IPS-15b (cell line): ENCODE data around the gene COMMD1.
"Not testable (repeated sequence)": the region's sequence is repeated elsewhere in the genome, so short reads cannot be mapped to it uniquely, and the experiment has no call there.

Experiments
- H3K27me3 ChIP-seq: one replicate; pipeline ENCODE4 v1.6.1; 2013; ENCODE audit warnings: low read length; ENCODE audit not compliant: control insufficient read depth, insufficient read depth
- H3K36me3 ChIP-seq: one replicate; pipeline ENCODE4 v1.6.1; 2013; ENCODE audit warnings: low read length; ENCODE audit not compliant: control insufficient read depth, insufficient read depth
- H3K4me1 ChIP-seq: one replicate; pipeline ENCODE4 v1.6.1; 2013; ENCODE audit warnings: mild to moderate bottlenecking, low read length; ENCODE audit not compliant: control insufficient read depth, insufficient read depth
- H3K4me3 ChIP-seq: one replicate; pipeline ENCODE4 v1.5.1; 2013; ENCODE audit warnings: low read depth, low read length
- H3K9ac ChIP-seq: one replicate; pipeline ENCODE4 v1.6.1; 2013; ENCODE audit warnings: low read depth, mild to moderate bottlenecking, low read length
- H3K9me3 ChIP-seq: one replicate; pipeline ENCODE4 v1.6.1; 2013; ENCODE audit warnings: mild to moderate bottlenecking, low read length; ENCODE audit not compliant: control insufficient read depth, insufficient read depth

Gene COMMD1

DNA sequence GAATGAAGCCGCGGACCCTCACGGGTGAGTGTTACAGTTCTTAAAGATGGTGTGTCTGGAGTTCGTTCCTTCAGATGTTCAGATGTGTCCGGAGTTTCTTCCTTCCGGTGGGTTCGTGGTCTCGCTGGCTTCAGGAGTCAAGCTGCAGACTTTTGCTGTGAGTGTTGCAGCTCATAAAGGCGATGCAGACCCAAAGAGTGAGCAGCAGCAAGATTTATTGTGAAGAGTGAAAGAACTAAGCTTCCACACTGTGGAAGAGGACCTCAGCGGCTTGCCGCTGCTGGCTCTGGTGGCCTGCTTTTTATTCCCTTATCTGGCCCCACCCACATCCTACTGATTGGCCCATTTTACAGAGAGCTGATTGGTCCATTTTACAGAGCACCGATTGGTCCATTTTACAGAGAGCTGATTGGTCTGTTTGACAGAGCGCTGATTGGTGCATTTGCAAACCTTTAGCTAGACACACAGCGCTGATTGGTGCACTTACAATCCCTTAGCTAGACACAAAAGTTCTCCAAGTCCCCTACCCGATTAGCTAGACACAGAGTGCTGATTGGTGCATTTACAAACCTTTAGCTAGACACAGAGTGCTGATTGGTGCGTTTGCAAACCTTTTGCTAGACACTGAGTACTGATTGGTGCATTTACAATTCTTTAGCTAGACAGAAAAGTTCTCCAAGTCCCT lies 136.4 kb downstream of the COMMD1 start:
- not testable (repeated sequence) for H3K4me3 ChIP-seq, H3K36me3 ChIP-seq, H3K4me1 ChIP-seq, H3K9me3 ChIP-seq, H3K27me3 ChIP-seq, H3K9ac ChIP-seq

GRCh38 chr2:62042400-62042799 lies 136.9 kb downstream of the COMMD1 start:
- Histone ChIP-seq H3K9me3 (peaks cover 6% of the 10 kb centered on the region), H3K36me3 (no peaks in the 10 kb centered on the region), H3K4me1 (no peaks in the 10 kb centered on the region), H3K27me3 (no peaks in the 10 kb centered on the region), H3K9ac (no peak overlapping the region), H3K4me3 (no peak overlapping the region)

DNA sequence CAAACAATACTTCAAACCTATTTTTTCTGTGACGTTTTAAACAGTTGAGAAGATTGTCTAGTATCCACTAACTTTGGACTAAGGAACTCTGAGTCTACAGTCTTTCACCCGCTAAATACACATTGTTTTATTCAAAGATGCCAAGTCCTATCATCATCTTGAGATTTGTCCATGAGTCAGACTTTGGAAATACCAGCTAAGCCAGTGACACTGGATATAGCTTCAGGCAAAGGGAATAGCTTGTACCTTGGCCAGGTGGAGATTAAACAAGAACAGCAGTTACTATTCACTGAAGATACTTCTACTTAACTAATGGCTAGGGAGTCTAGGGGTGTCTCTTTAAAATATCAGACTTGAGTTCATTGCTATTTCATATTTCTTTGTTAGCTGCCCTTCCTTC lies 137.5 kb downstream of the COMMD1 start:
- H3K4me3 ChIP-seq = no peak overlapping the region
- no peak overlapping the region for H3K9ac ChIP-seq
- peaks cover 6% of the 10 kb centered on the region for H3K9me3 ChIP-seq
- H3K36me3 ChIP-seq = no peaks in the 10 kb centered on the region
- H3K4me1 ChIP-seq = no peaks in the 10 kb centered on the region
- no peaks in the 10 kb centered on the region for H3K27me3 ChIP-seq

DNA sequence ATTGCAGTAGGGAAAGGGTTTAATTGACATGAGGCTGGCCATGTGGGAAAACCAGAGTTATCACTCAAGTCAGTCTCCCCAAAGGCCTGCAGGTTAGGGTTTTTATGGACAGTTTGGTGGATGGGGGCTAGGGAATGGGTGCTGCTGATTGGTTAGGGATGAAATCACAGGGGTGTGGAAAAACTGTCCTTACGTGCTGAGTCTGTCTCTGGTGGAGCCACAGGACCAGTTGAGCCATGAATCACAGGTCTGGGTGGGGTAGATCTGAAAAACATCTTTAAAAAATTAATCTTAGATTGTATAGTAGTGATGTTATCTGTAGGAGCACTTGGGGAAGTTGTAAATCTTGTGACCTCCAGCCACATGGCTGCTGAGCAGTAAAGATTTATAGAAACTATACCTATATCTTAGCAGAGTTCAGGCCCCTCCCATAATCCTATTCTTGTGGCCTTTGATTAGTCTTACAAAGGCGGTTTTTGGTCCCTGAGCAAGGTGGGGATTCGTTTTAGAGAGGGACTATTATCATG lies 139.6 kb downstream of the COMMD1 start:
- peaks cover 6% of the 10 kb centered on the region for H3K9me3 ChIP-seq
- no peak overlapping the region for H3K4me3 ChIP-seq
- H3K9ac ChIP-seq = no peak overlapping the region
- no peaks in the 10 kb centered on the region for H3K36me3 ChIP-seq
- H3K27me3 ChIP-seq = no peaks in the 10 kb centered on the region
- H3K4me1 ChIP-seq = peaks cover 7% of the 10 kb centered on the region

GRCh38 chr2:62046141-62046540 lies 140.7 kb downstream of the COMMD1 start:
- H3K36me3 ChIP-seq = no peaks in the 10 kb centered on the region
- no peak overlapping the region for H3K4me3 ChIP-seq
- no peaks in the 10 kb centered on the region for H3K27me3 ChIP-seq
- H3K4me1 ChIP-seq = peaks cover 10% of the 10 kb centered on the region
- no peak overlapping the region for H3K9ac ChIP-seq
- H3K9me3 ChIP-seq = peaks cover 6% of the 10 kb centered on the region

GRCh38 chr2:62050456-62051045 lies 145.1 kb downstream of the COMMD1 start:
- H3K9ac ChIP-seq = no peak overlapping the region
- no peak overlapping the region for H3K4me3 ChIP-seq
- no peaks in the 10 kb centered on the region for H3K9me3 ChIP-seq
- H3K4me1 ChIP-seq = peaks cover 10% of the 10 kb centered on the region
- H3K36me3 ChIP-seq = no peaks in the 10 kb centered on the region
- H3K27me3 ChIP-seq = no peaks in the 10 kb centered on the region

DNA sequence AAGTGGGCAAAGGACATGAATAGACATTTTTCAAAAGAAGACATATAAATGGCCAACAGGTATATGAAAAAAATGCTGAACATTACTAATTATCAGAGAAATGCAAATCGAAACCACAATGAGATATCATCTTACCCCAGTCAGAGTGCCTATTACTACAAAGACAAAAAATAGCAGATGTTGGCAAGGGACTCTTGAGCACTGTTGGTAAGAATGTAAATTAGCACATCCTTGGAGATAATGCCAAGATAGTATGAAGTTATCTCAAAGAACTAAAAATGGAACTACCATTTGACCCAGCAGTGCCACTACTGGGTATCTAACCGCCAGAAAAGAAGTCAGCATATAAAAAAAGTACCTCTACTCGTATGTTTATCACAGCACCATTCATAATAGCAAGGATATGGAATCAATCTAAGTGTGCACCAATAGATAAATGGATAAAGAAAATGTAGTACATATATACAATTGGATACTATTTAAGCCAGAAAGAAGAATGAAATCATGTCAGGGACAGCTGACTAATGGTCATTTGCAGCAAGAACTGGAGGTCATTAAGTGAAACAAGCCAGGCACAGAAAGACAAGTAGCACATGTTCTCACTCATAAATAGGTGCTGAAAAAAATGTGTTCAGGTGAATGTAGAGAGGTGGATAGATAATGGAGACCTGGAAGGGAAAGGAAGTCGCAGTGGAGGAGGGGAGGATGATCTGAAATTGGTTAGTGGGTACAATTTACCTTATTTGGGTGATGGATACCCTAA lies 148.7 kb downstream of the COMMD1 start:
- H3K9ac ChIP-seq = no peak overlapping the region
- no peak overlapping the region for H3K4me3 ChIP-seq
- H3K36me3 ChIP-seq = no peaks in the 10 kb centered on the region
- no peaks in the 10 kb centered on the region for H3K27me3 ChIP-seq
- H3K4me1 ChIP-seq = peaks cover 10% of the 10 kb centered on the region
- H3K9me3 ChIP-seq = no peaks in the 10 kb centered on the region

GRCh38 chr2:62054916-62055450 lies 149.5 kb downstream of the COMMD1 start:
- Histone ChIP-seq H3K36me3 (no peaks in the 10 kb centered on the region), H3K4me3 (no peak overlapping the region), H3K9ac (no peak overlapping the region), H3K27me3 (no peaks in the 10 kb centered on the region), H3K4me1 (peaks cover 4% of the 10 kb centered on the region), H3K9me3 (no peaks in the 10 kb centered on the region)

DNA sequence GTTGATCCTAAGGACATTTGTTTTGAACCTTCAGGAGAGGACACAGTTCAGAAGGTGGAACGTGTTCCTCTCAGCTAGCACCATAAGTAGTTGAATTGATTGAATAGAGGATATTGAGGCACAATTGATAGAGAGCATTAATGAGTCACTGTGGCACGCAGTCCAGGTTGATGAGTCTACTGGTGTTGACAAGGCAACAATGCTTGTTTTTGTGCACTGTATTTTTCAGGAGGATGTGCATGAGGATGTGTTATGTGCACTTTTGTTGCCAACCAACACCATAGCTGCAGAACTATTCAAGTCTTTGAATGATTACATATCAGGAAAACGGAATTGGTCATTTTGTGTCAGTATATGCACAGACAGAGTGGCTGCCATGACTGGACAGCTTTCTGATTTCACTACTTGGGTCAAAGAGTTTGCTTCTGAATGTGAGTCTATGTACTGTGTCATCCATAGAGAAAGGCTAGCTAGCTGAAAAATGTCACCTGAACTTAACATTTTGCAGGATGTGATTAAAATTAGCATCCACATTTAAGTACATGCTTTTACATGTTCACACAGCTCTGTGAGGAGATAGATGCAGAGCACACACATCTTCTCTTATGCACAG lies 150.4 kb downstream of the COMMD1 start:
- H3K4me3 ChIP-seq = no peak overlapping the region
- no peaks in the 10 kb centered on the region for H3K27me3 ChIP-seq
- no peaks in the 10 kb centered on the region for H3K4me1 ChIP-seq
- no peak overlapping the region for H3K9ac ChIP-seq
- no peaks in the 10 kb centered on the region for H3K9me3 ChIP-seq
- no peaks in the 10 kb centered on the region for H3K36me3 ChIP-seq

DNA sequence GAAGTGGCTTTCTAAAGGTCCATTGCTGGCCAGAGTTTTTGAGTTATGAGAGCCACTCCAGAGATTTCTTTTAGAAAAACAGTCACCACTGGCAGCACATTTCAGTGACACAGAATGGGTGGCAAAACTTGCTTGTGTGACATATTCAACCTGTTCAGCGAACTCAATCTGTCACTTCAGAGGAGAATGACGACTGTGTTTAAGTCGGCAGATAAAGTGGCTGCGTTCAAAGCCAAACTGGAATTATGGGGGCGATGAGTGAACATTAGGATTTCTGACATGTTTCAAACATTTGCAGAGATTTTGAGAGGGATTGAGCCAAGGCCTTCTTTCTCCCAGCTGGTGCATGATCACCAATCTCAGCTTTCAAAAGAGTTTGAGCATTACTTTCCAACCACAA lies 150.9 kb downstream of the COMMD1 start:
- no peaks in the 10 kb centered on the region for H3K27me3 ChIP-seq
- no peak overlapping the region for H3K4me3 ChIP-seq
- H3K9ac ChIP-seq = no peak overlapping the region
- H3K36me3 ChIP-seq = no peaks in the 10 kb centered on the region
- H3K4me1 ChIP-seq = no peaks in the 10 kb centered on the region
- H3K9me3 ChIP-seq = no peaks in the 10 kb centered on the region

GRCh38 chr2:62065243-62065642 lies 159.8 kb downstream of the COMMD1 start:
- H3K9ac ChIP-seq = no peak overlapping the region

More at GRCh38 chr2:62065243-62065642, 159.8 kb downstream of the COMMD1 start:
- H3K4me1 ChIP-seq = no peaks in the 10 kb centered on the region
- no peaks in the 10 kb centered on the region for H3K36me3 ChIP-seq
- no peak overlapping the region for H3K4me3 ChIP-seq
- H3K9me3 ChIP-seq = no peaks in the 10 kb centered on the region
- no peaks in the 10 kb centered on the region for H3K27me3 ChIP-seq
